ENCODE results near the gene PTPRG. TPM values are rescaled to one million over a fixed set of nuclear protein-coding genes. Genes with fewer than 3 reads are reported as not detected.

Gene PTPRG
- polyA plus RNA-seq, 1 donor (not counting 4 experiments of a cell fraction or from before 2014, with no cell fraction given): 12.1 TPM

DNA sequence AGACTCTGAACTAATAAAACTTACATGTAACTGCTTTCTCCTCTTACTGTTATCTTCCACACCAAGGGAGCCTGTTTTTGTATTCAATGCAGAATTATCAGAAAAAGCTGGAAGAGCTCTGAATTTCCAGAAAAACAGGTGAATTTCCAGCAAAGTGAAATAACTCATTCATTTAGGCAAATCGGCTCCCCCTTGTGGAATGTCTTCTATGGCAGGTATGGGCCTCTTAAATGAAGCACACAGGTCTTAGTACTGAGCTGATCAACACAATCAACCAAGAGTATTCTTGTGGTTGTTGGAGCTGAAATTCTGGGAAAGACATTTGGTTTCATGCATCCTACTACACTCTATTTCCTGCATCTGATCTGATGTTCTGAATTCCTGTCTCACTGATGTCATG is 31.0 kb upstream of the PTPRG start:
- Histone ChIP-seq H4K20me1 (ENCODE audit: control insufficient read depth, extremely low read depth, insufficient read depth, low read length) (no peaks in the 10 kb centered on the region), H3K36me3 (ENCODE audit: control insufficient read depth in 2 of 2, extremely low read depth in 1 of 2, insufficient read depth in 2 of 2, low read length in 2 of 2) (no peaks in the 10 kb centered on the region), H3K9ac (ENCODE audit: control insufficient read depth, extremely low read depth, insufficient read depth, low read length) (no peak overlapping the region), H3K9me3 (ENCODE audit: control insufficient read depth, low read depth, low read length) (no peaks in the 10 kb centered on the region), H3K4me1 (ENCODE audit: control insufficient read depth, extremely low read depth, insufficient read depth, low read length) (no peaks in the 10 kb centered on the region), H3K4me3 (ENCODE audit: control insufficient read depth in 2 of 3, extremely low read depth in 1 of 3, insufficient read depth in 2 of 3, low read depth in 1 of 3, low read length in 3 of 3) (no peak overlapping the region), H3K4me2 (ENCODE audit: control insufficient read depth, extremely low read depth, insufficient read depth, low read depth, low read length) (no peak overlapping the region), H2AFZ (ENCODE audit: control insufficient read depth, low read length) (no peak overlapping the region), H3K27ac (ENCODE audit: control insufficient read depth, insufficient read depth, low read length) (no peak overlapping the region), H3K79me2 (ENCODE audit: control insufficient read depth, insufficient read depth, low read length) (no peaks in the 10 kb centered on the region), H3K9me1 (ENCODE audit: control insufficient read depth, extremely low read depth, insufficient read depth, low read length) (no peaks in the 10 kb centered on the region), H3K27me3 (ENCODE audit: control insufficient read depth, extremely low read depth, insufficient read depth, low read length) (peaks cover 8% of the 10 kb centered on the region)
- FAIRE-seq: no peak
- DNase-seq (ENCODE audit: low read depth, low spot score): no peak
- dilution Hi-C loops (cut with MboI; ENCODE audit: extremely low pct_ligation_motif_present, low sequenced_read_pairs): no loop called here
- TF ChIP-seq, protein P1, sequence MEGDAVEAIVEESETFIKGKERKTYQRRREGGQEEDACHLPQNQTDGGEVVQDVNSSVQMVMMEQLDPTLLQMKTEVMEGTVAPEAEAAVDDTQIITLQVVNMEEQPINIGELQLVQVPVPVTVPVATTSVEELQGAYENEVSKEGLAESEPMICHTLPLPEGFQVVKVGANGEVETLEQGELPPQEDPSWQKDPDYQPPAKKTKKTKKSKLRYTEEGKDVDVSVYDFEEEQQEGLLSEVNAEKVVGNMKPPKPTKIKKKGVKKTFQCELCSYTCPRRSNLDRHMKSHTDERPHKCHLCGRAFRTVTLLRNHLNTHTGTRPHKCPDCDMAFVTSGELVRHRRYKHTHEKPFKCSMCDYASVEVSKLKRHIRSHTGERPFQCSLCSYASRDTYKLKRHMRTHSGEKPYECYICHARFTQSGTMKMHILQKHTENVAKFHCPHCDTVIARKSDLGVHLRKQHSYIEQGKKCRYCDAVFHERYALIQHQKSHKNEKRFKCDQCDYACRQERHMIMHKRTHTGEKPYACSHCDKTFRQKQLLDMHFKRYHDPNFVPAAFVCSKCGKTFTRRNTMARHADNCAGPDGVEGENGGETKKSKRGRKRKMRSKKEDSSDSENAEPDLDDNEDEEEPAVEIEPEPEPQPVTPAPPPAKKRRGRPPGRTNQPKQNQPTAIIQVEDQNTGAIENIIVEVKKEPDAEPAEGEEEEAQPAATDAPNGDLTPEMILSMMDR (optimal IDR thresholded peaks at IDR 0.05 in 1 of 3, IDR thresholded peaks at IDR 0.05 in 1 of 3, conservative IDR thresholded peaks at IDR 0.05 in 1 of 3; ENCODE audit: extremely low read depth in 1 of 3, insufficient read depth in 2 of 3, low read length in 3 of 3): peak; percentile 51 to 61 (median 56)
- TF ChIP-seq EZH2 (IDR thresholded peaks at IDR 0.05; ENCODE audit: low read length): no peak

DNA sequence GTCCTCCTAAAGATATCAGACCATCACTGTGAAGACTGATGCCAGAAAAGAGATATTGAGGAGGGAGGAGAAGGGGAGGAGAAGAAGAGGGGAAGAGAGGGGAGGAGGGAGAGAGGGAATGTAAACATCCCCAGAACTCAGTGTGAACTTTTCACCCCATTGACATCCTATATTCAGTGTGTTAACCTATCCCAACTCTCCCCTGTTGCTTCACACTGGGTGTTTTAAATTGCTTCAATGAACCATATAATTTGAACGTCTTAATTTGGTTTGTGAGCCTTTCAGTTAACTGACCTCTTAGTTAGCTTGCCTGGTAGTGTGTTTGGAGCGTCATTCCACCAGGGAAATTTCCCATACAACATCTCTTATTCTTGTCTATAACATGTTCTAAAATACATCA is 29.8 kb upstream of the PTPRG start:
- DNase-seq (ENCODE audit: low read depth, low spot score): no peak
- H3K9me3 ChIP-seq (ENCODE audit: control insufficient read depth, low read depth, low read length): no peaks in the 10 kb centered on the region
- no peak for FAIRE-seq
- dilution Hi-C loops (cut with MboI; ENCODE audit: extremely low pct_ligation_motif_present, low sequenced_read_pairs): no loop called here
- no peaks in the 10 kb centered on the region for H3K9me1 ChIP-seq (ENCODE audit: control insufficient read depth, extremely low read depth, insufficient read depth, low read length)
- H4K20me1 ChIP-seq (ENCODE audit: control insufficient read depth, extremely low read depth, insufficient read depth, low read length): no peaks in the 10 kb centered on the region
- no peak overlapping the region for H3K4me2 ChIP-seq (ENCODE audit: control insufficient read depth, extremely low read depth, insufficient read depth, low read depth, low read length)
- no peak overlapping the region for H3K27ac ChIP-seq (ENCODE audit: control insufficient read depth, insufficient read depth, low read length)
- H3K4me3 ChIP-seq (ENCODE audit: control insufficient read depth in 2 of 3, extremely low read depth in 1 of 3, insufficient read depth in 2 of 3, low read depth in 1 of 3, low read length in 3 of 3): no peak overlapping the region
- H3K36me3 ChIP-seq (ENCODE audit: control insufficient read depth in 2 of 2, extremely low read depth in 1 of 2, insufficient read depth in 2 of 2, low read length in 2 of 2): no peaks in the 10 kb centered on the region
- H3K9ac ChIP-seq (ENCODE audit: control insufficient read depth, extremely low read depth, insufficient read depth, low read length): no peak overlapping the region
- TF ChIP-seq, protein P1 (optimal IDR thresholded peaks at IDR 0.05 in 1 of 3, IDR thresholded peaks at IDR 0.05 in 1 of 3, conservative IDR thresholded peaks at IDR 0.05 in 1 of 3; ENCODE audit: extremely low read depth in 1 of 3, insufficient read depth in 2 of 3, low read length in 3 of 3): no peak
- TF ChIP-seq EZH2 (IDR thresholded peaks at IDR 0.05; ENCODE audit: low read length): no peak
- H2AFZ ChIP-seq (ENCODE audit: control insufficient read depth, low read length): no peak overlapping the region
- H3K27me3 ChIP-seq (ENCODE audit: control insufficient read depth, extremely low read depth, insufficient read depth, low read length): peaks cover 4% of the 10 kb centered on the region
- no peaks in the 10 kb centered on the region for H3K79me2 ChIP-seq (ENCODE audit: control insufficient read depth, insufficient read depth, low read length)
- no peaks in the 10 kb centered on the region for H3K4me1 ChIP-seq (ENCODE audit: control insufficient read depth, extremely low read depth, insufficient read depth, low read length)

Measured in keratinocyte (primary cell).